Measurements from ENCODE around the gene EBP.

DNA sequence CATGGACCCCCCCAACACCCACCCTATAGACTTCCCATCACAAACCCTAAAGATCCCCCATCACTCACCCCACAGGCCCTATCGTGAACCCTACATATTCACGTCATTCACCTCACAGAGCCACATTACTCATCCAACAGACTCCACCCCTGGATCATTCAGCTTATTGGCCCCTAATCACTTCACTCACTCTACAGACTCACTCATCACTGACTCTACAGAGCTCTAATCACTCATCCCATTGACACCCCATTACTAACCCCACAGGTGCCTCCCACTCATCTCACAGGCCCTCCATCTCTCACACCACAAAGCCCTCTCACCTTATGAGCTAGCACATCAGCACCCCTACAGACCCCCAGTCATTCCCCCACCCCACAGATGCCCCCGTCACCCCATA, 11.6 kb downstream of the EBP start:
- TF ChIP-seq, protein P1, sequence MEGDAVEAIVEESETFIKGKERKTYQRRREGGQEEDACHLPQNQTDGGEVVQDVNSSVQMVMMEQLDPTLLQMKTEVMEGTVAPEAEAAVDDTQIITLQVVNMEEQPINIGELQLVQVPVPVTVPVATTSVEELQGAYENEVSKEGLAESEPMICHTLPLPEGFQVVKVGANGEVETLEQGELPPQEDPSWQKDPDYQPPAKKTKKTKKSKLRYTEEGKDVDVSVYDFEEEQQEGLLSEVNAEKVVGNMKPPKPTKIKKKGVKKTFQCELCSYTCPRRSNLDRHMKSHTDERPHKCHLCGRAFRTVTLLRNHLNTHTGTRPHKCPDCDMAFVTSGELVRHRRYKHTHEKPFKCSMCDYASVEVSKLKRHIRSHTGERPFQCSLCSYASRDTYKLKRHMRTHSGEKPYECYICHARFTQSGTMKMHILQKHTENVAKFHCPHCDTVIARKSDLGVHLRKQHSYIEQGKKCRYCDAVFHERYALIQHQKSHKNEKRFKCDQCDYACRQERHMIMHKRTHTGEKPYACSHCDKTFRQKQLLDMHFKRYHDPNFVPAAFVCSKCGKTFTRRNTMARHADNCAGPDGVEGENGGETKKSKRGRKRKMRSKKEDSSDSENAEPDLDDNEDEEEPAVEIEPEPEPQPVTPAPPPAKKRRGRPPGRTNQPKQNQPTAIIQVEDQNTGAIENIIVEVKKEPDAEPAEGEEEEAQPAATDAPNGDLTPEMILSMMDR (IDR thresholded peaks at IDR 0.05; ENCODE audit: borderline replicate concordance, extremely low read depth, low read length, poor library complexity, severe bottlenecking), result no peak
- no peak for TF ChIP-seq EZH2 (IDR thresholded peaks at IDR 0.05; ENCODE audit: borderline replicate concordance, low read depth, low read length, severe bottlenecking)

All from DND-41 (cell line).